HepG2 (cell line): ENCODE measurements around the gene SRC. TPM values are rescaled to one million over a fixed set of nuclear protein-coding genes. Genes with fewer than 3 reads are reported as not detected.

ENCODE experiments used
- ATAC-seq: fragments of 200-7000 bp; cut with Tn5 transposase; 3 replicates; pipeline ENCODE4 v1.9.1; 2020; ENCODE audit warnings: mild to moderate bottlenecking, moderate library complexity
- BruUV-seq: library from RNA; stranded (reverse); fragments of 400-500 nt; replicated peaks from 2 replicates; lab custom pipeline; 2021; lab: Mats Ljungman, UMichigan
- CTCF ChIA-PET: fragments of 300-600 bp; formaldehyde crosslinking; extraction: SDS; loops from one replicate; lab custom pipeline; 2021; ENCODE audit warnings: low total read pairs, inconsistent platforms, low intra/inter-chr PET ratio; lab: Yijun Ruan, JAX
- POLR2A ChIA-PET: fragments of 350-600 bp; sonication (Branson Sonifier 250); formaldehyde crosslinking; loops from one replicate; lab custom pipeline; 2020; ENCODE audit warnings: antibody characterized with exemption, inconsistent platforms; lab: Yijun Ruan, JAX
- DNase-seq: peaks from one replicate; pipeline ENCODE4 v3.0.0-alpha.2; 2015; ENCODE audit warnings: low spot score
- FAIRE-seq: peaks from 3 replicates; lab custom pipeline; 2011; peaks lifted over from hg19 to GRCh38; lab: Jason Lieb, UNC
- H2AFZ ChIP-seq: one replicate; pipeline ENCODE4 v1.6.1; 2011; ENCODE audit warnings: low read length, inconsistent platforms
- H3K27ac ChIP-seq: fragments of 300-600 bp; 3 replicates; pipeline ENCODE4 v1.8.0; 2011; ENCODE audit warnings: mixed run types, mild to moderate bottlenecking, mixed read lengths, low read length, inconsistent platforms; ENCODE audit not compliant: insufficient read depth; ENCODE audit errors: extremely low read length
- H3K27me3 ChIP-seq, 2 experiments: fragments of 200-600 bp in 1 of 2; 2 replicates in 1 of 2; 3 replicates in 1 of 2; pipeline versions ENCODE4 v1.6.0 to v1.8.0; 2011; ENCODE audit warnings: low read length in 2 of 2, mild to moderate bottlenecking in 2 of 2, moderate library complexity in 2 of 2, inconsistent platforms in 1 of 2; ENCODE audit not compliant: insufficient read depth in 2 of 2, control insufficient read depth in 1 of 2
- H3K36me3 ChIP-seq, 2 experiments: fragments of 200-600 bp in 1 of 2; replicated peaks in 1 of 2; 2 replicates in 1 of 2; 3 replicates in 1 of 2; pipeline versions ENCODE4 v1.5.1 to v1.8.0; 2011; ENCODE audit warnings: low read length in 2 of 2, inconsistent platforms in 1 of 2; ENCODE audit not compliant: insufficient read depth in 2 of 2, control insufficient read depth in 1 of 2
- H3K4me1 ChIP-seq: 2 replicates; pipeline ENCODE4 v1.5.1; 2012; ENCODE audit warnings: low read length, inconsistent platforms; ENCODE audit not compliant: insufficient read depth
- H3K4me2 ChIP-seq: 2 replicates; pipeline ENCODE4 v1.6.0; 2011; ENCODE audit warnings: low read depth, low read length, inconsistent platforms
- H3K4me3 ChIP-seq, 3 experiments: fragments of 200-600 bp in 1 of 3; sonication (generic), shearing (Covaris generic) in 1 of 3; replicated peaks in 1 of 3; 2 replicates each; pipeline ENCODE4 v1.5.1; 2011 to 2016; ENCODE audit warnings: low read length in 3 of 3, inconsistent platforms in 2 of 3, low read depth in 2 of 3, mild to moderate bottlenecking in 2 of 3, control low read depth in 1 of 3, mixed read lengths in 1 of 3; ENCODE audit not compliant: insufficient read depth in 1 of 3
- H3K79me2 ChIP-seq: one replicate; pipeline ENCODE4 v1.6.1; 2011; ENCODE audit warnings: low read length, inconsistent platforms; ENCODE audit not compliant: insufficient read depth
- H3K9ac ChIP-seq: 2 replicates; pipeline ENCODE4 v1.6.0; 2011; ENCODE audit warnings: mild to moderate bottlenecking, low read depth, low read length, inconsistent platforms; ENCODE audit not compliant: insufficient read depth
- H3K9me3 ChIP-seq: 2 replicates; pipeline ENCODE4 v1.5.1; 2012; ENCODE audit warnings: mild to moderate bottlenecking, low read length
- H4K20me1 ChIP-seq: 2 replicates; pipeline ENCODE4 v1.6.0; 2011; ENCODE audit warnings: inconsistent platforms, mild to moderate bottlenecking, low read length, moderate library complexity; ENCODE audit not compliant: insufficient read depth
- AGO2 ChIP-seq: fragments of 200-400 bp; formaldehyde crosslinking; optimal IDR thresholded peaks from 2 replicates; pipeline ENCODE3; 2017; ENCODE audit warnings: mild to moderate bottlenecking, low read depth, low read length, moderate library complexity
- KDM2A ChIP-seq: sonication (generic); formaldehyde crosslinking; IDR thresholded peaks from 2 replicates; pipeline ENCODE4 v1.4.0; 2020; ENCODE audit warnings: low read depth, missing genetic modification reagents, borderline replicate concordance
- MED8 ChIP-seq: sonication (generic); formaldehyde crosslinking; IDR thresholded peaks from 2 replicates; pipeline ENCODE4 v1.8.1; 2023; ENCODE audit warnings: mild to moderate bottlenecking, missing genetic modification reagents; ENCODE audit not compliant: insufficient replicate concordance
- NR2F6 ChIP-seq, 2 experiments: IDR thresholded peaks; 2 replicates each; pipeline ENCODE4 v1.6.1; 2016; ENCODE audit warnings: antibody characterized with exemption in 1 of 2, mild to moderate bottlenecking in 1 of 2
- PAF1 ChIP-seq: IDR thresholded peaks from 2 replicates; pipeline ENCODE4 v1.6.1; 2016; ENCODE audit warnings: missing genetic modification reagents, missing compliant biosample characterization
- PITX1 ChIP-seq: sonication (generic); formaldehyde crosslinking; IDR thresholded peaks from 2 replicates; pipeline ENCODE4 v1.5.1; 2020; ENCODE audit warnings: mild to moderate bottlenecking, missing genetic modification reagents
- POLR2AphosphoS5 ChIP-seq: IDR thresholded peaks from 2 replicates; pipeline ENCODE4 v1.6.1; 2012; ENCODE audit warnings: low read depth, low read length
- POLR2G ChIP-seq: fragments of 200-400 bp; formaldehyde crosslinking; IDR thresholded peaks from 2 replicates; pipeline ENCODE4 v1.6.1; 2018; ENCODE audit warnings: mild to moderate bottlenecking, low read depth, low read length, moderate library complexity
- RBAK ChIP-seq: sonication (generic); formaldehyde crosslinking; IDR thresholded peaks from 2 replicates; pipeline ENCODE4 v1.5.1; 2020; ENCODE audit warnings: mild to moderate bottlenecking, missing genetic modification reagents
- SALL1 ChIP-seq: sonication (generic); formaldehyde crosslinking; IDR thresholded peaks from 2 replicates; pipeline ENCODE4 v1.8.0; 2022; ENCODE audit warnings: mild to moderate bottlenecking, missing genetic modification reagents
- ZC3H4 ChIP-seq: sonication (generic); formaldehyde crosslinking; IDR thresholded peaks from 2 replicates; pipeline ENCODE4 v1.4.0; 2020; ENCODE audit warnings: missing genetic modification reagents, borderline replicate concordance
- ZMYM3 ChIP-seq: sonication (generic); formaldehyde crosslinking; IDR thresholded peaks from 2 replicates; pipeline ENCODE4 v1.5.1; 2020; ENCODE audit warnings: mild to moderate bottlenecking, missing genetic modification reagents
- ZNF143 ChIP-seq: sonication (generic); formaldehyde crosslinking; IDR thresholded peaks from 2 replicates; pipeline ENCODE4 v1.4.0; 2020; ENCODE audit warnings: missing genetic modification reagents
- ZNF280B ChIP-seq: sonication (generic); formaldehyde crosslinking; IDR thresholded peaks from 2 replicates; pipeline ENCODE4 v1.5.0; 2020; ENCODE audit warnings: missing genetic modification reagents, mild to moderate bottlenecking, borderline replicate concordance
- ZNF430 ChIP-seq: sonication (generic); formaldehyde crosslinking; IDR thresholded peaks from 2 replicates; pipeline ENCODE4 v1.9.0; 2021; ENCODE audit warnings: mild to moderate bottlenecking, missing genetic modification reagents
- ZNF556 ChIP-seq: sonication (generic); formaldehyde crosslinking; IDR thresholded peaks from 2 replicates; pipeline ENCODE4 v1.4.0; 2020; ENCODE audit warnings: mild to moderate bottlenecking, missing genetic modification reagents, borderline replicate concordance
- ZNF768 ChIP-seq: sonication (generic); formaldehyde crosslinking; IDR thresholded peaks from 2 replicates; pipeline ENCODE4 v1.4.0; 2020; ENCODE audit warnings: missing genetic modification reagents
- ZNF773 ChIP-seq: sonication (generic); formaldehyde crosslinking; IDR thresholded peaks from 2 replicates; pipeline ENCODE4 v1.4.0; 2020; ENCODE audit warnings: missing genetic modification reagents, borderline replicate concordance
- ZSCAN25 ChIP-seq: sonication (generic); formaldehyde crosslinking; IDR thresholded peaks from 2 replicates; pipeline ENCODE4 v1.8.0; 2022; ENCODE audit warnings: mild to moderate bottlenecking, missing genetic modification reagents
- WGBS: methylation state at CpG from one replicate; pipeline ENCODE4 v1.1.6; 2017; ENCODE audit warnings: low lambda C conversion rate; 5-methylcytosine and 5-hydroxymethylcytosine counted together
- in situ Hi-C: cut with HindIII; loops from 2 replicates; pipeline ENCODE4 v1.10.0; 2017; ENCODE audit warnings: low pct_unique_long_range_greater_than_20kb; ENCODE audit not compliant: extremely low pct_ligation_motif_present
- intact Hi-C: fragments of 100-400 bp; cut with micrococcal nuclease; formaldehyde crosslinking; loops from one replicate; pipeline ENCODE4 v1.10.0; 2022; ENCODE audit not compliant: unreplicated experiment
- polyA plus RNA-seq, 8 experiments: library from polyadenylated mRNA; depleted of rRNA in 3 of 8; stranded (reverse) in 7 of 8; unstranded in 1 of 8; fragments of >200 nt; fragmentation: Illumina TruSeq in 4 of 8; extraction: Trizol in 4 of 8; gene quantifications; 2 replicates each; pipeline versions ENCODE4 v1.2.1 to v1.2.3, GENCODE V29; 2011 to 2016; ENCODE audit warnings: low read depth in 4 of 8, missing spikeins in 1 of 8, mixed read lengths in 1 of 8; ENCODE audit not compliant: insufficient read depth in 1 of 8
- total RNA-seq, 5 experiments: library from RNA; depleted of rRNA; stranded (reverse); fragments of >200 nt; fragmentation: Illumina TruSeq; extraction: Trizol; gene quantifications; 2 replicates each; pipeline ENCODE4 v1.2.3, GENCODE V29; 2016; ENCODE audit warnings: low read depth in 1 of 5
- TF ChIP-seq, protein P1 (sequence below): sonication (generic); formaldehyde crosslinking; IDR thresholded peaks from 2 replicates; pipeline ENCODE4 v1.8.0; 2022; ENCODE audit warnings: missing genetic modification reagents, mild to moderate bottlenecking, borderline replicate concordance

SRC gene
- total and polyA plus RNA-seq, 2 of the 13 experiments (the other 11 are each of a cell fraction or from before 2014, with no cell fraction given), result 54.7 to 192 TPM

- Histone ChIP-seq H3K9me3 (no peaks in the 10 kb centered on the region), H3K9ac (no peak overlapping the region), H3K27me3 (no peaks in the 10 kb centered on the region), H2AFZ (no peak overlapping the region), H4K20me1 (no peaks in the 10 kb centered on the region), H3K4me2 (no peak overlapping the region), H3K27ac (peak overlapping the region; percentile 74), H3K4me3 (no peak overlapping the region), H3K4me1 (peaks cover 73% of the 10 kb centered on the region), H3K36me3 (peaks cover 21 to 37% of the 10 kb centered on the region in 2 experiments), H3K79me2 (no peaks in the 10 kb centered on the region)
- WGBS, result 96% methylated on average over 16 of the region's 16 CpGs
- DNase-seq (peak; percentile 67), FAIRE-seq (peak; percentile 74), ATAC-seq (peak; percentile 0; the same call in 1 of the 3 replicates)
- ChIA-PET CTCF (interaction anchor here (1.5 kb wide), 1 partner anchor 142 kb away, joined by 5 read pairs; no protein-coding TSS in a partner anchor), POLR2A (no interaction called here)
- intact Hi-C loops (no loop called here), in situ Hi-C loops (no loop called here)
- BruUV-seq, result no TSS peak
- peak; percentile 52; the same call in 1 of the 2 replicates for TF ChIP-seq ZC3H4 (CRISPR knock-in tag)
- TF ChIP-seq AGO2, result peak; percentile 38
- TF ChIP-seq PAF1, result peak; percentile 90; the same call in 1 of the 2 replicates
- no peak for TF ChIP-seq NR2F6 (IDR thresholded peaks at IDR 0.05)
- 0 out of 2 replicates have a peak, but pooled peaks have one; percentile 17 for TF ChIP-seq NR2F6 (CRISPR knock-in tag; IDR thresholded peaks at IDR 0.05)
- peak; percentile 19; the same call in 1 of the 2 replicates for TF ChIP-seq PITX1 (CRISPR knock-in tag)
- TF ChIP-seq KDM2A, result peak; percentile 35; the same call in 1 of the 2 replicates
- 0 out of 2 replicates have a peak, but pooled peaks have one; percentile 15 for TF ChIP-seq ZNF773 (CRISPR knock-in tag)
- TF ChIP-seq POLR2G, result peak; percentile 69
- TF ChIP-seq SALL1 (CRISPR knock-in tag), result peak; percentile 53; the same call in 1 of the 2 replicates
- no peak for TF ChIP-seq ZNF280B (CRISPR knock-in tag)
- TF ChIP-seq RBAK (CRISPR knock-in tag), result 0 out of 2 replicates have a peak, but pooled peaks have one; percentile 42
- 0 out of 2 replicates have a peak, but pooled peaks have one; percentile 19 for TF ChIP-seq ZNF556 (CRISPR knock-in tag)
- no peak for TF ChIP-seq ZNF430 (CRISPR knock-in tag)
- peak; percentile 85 for TF ChIP-seq ZNF768 (CRISPR knock-in tag)
- TF ChIP-seq POLR2AphosphoS5, result peak; percentile 37; the same call in 1 of the 2 replicates
- TF ChIP-seq, protein P1, sequence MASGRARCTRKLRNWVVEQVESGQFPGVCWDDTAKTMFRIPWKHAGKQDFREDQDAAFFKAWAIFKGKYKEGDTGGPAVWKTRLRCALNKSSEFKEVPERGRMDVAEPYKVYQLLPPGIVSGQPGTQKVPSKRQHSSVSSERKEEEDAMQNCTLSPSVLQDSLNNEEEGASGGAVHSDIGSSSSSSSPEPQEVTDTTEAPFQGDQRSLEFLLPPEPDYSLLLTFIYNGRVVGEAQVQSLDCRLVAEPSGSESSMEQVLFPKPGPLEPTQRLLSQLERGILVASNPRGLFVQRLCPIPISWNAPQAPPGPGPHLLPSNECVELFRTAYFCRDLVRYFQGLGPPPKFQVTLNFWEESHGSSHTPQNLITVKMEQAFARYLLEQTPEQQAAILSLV (CRISPR knock-in tag), result 0 out of 2 replicates have a peak, but pooled peaks have one; percentile 15
- TF ChIP-seq MED8 (CRISPR knock-in tag), result peak; percentile 20
- TF ChIP-seq ZSCAN25 (CRISPR knock-in tag), result peak; percentile 67; the same call in 1 of the 2 replicates
- 0 out of 2 replicates have a peak, but pooled peaks have one; percentile 42 for TF ChIP-seq ZNF143 (CRISPR knock-in tag)
- peak; percentile 99 for TF ChIP-seq ZMYM3 (CRISPR knock-in tag)
Measured at GRCh38 chr20:37392441-37393195, 46.7 kb downstream of the SRC start.
